BLaER1 (cell line): ENCODE data around the gene IRX2.

Experiments
- H3K27ac ChIP-seq: shearing (Covaris generic); formaldehyde crosslinking; 2 replicates; pipeline ENCODE4 v1.8.1; 2022
- H3K27me3 ChIP-seq: shearing (Covaris generic); formaldehyde crosslinking; 2 replicates; pipeline ENCODE4 v1.8.1; 2022
- H3K36me3 ChIP-seq: shearing (Covaris generic); formaldehyde crosslinking; 2 replicates; pipeline ENCODE4 v1.8.1; 2022
- H3K4me1 ChIP-seq: shearing (Covaris generic); formaldehyde crosslinking; 2 replicates; pipeline ENCODE4 v1.8.1; 2022
- H3K4me2 ChIP-seq: shearing (Covaris generic); formaldehyde crosslinking; 2 replicates; pipeline ENCODE4 v1.8.1; 2022
- H3K4me3 ChIP-seq: shearing (Covaris generic); formaldehyde crosslinking; 2 replicates; pipeline ENCODE4 v1.8.1; 2022
- H3K9ac ChIP-seq: shearing (Covaris generic); formaldehyde crosslinking; 2 replicates; pipeline ENCODE4 v1.8.1; 2022
- H3K9me3 ChIP-seq: shearing (Covaris generic); formaldehyde crosslinking; 2 replicates; pipeline ENCODE4 v1.8.1; 2022
- H4K20me1 ChIP-seq: shearing (Covaris generic); formaldehyde crosslinking; 2 replicates; pipeline ENCODE4 v1.8.1; 2022
- Cebpa-rat ChIP-seq: shearing (Covaris generic); IDR thresholded peaks from 2 replicates; pipeline ENCODE4 v1.8.1; 2022

IRX2 gene

GRCh38 chr5:2708751-2709150 is 42.7 kb downstream of the IRX2 start:
- no peak for TF ChIP-seq Cebpa-rat
- H3K9ac ChIP-seq = no peak overlapping the region
- H3K9me3 ChIP-seq = no peaks in the 10 kb centered on the region
- no peaks in the 10 kb centered on the region for H3K4me1 ChIP-seq
- no peaks in the 10 kb centered on the region for H4K20me1 ChIP-seq
- no peak overlapping the region for H3K4me3 ChIP-seq
- H3K4me2 ChIP-seq = no peak overlapping the region
- H3K36me3 ChIP-seq = no peaks in the 10 kb centered on the region
- no peaks in the 10 kb centered on the region for H3K27me3 ChIP-seq
- H3K27ac ChIP-seq = no peak overlapping the region

DNA sequence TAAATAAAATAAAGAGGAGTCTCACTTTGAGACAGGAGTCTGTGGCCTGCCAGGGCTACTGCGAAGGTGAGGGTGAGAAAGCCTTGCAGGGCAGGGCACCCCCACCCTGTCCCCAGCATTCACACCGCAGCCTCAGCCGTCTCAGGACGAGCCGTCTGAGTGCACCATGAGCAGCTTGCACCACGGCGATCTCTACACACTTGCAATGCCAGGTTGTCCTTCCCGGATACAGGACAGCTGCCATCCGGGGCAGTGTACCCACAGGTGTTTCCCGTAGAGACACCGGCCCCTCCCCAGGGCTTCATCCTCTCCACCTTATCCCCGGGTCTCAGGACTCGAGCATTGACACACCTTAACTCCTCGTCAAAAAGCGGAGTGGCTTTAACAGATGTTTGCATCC is 43.3 kb downstream of the IRX2 start:
- Histone ChIP-seq H4K20me1 (no peaks in the 10 kb centered on the region), H3K4me2 (no peak overlapping the region), H3K36me3 (no peaks in the 10 kb centered on the region), H3K9me3 (no peaks in the 10 kb centered on the region), H3K9ac (no peak overlapping the region), H3K4me1 (no peaks in the 10 kb centered on the region), H3K27me3 (no peaks in the 10 kb centered on the region), H3K27ac (no peak overlapping the region), H3K4me3 (no peak overlapping the region)
- TF ChIP-seq Cebpa-rat = no peak

DNA sequence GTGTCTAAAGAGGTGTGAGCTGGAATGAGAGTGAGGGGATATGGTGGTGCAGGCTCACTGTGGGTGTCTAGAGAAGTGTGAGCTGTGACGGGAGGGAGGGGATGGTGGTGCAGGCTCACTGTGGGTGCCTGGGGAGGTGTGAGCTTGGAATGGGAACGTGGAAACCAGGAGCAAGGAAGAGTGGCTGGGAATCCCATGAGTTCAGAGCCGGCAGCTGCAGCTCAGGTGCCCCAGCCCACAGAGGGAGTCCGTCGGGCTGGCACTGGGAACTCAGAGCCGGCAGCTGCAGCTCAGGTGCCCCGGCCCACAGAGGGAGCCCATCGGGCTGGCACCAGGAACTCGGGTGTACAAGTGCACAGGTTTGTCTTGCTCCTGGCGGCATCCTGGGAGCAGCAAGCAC is 45.6 kb downstream of the IRX2 start:
- H3K27me3 ChIP-seq = no peaks in the 10 kb centered on the region
- no peak overlapping the region for H3K9ac ChIP-seq
- H4K20me1 ChIP-seq = no peaks in the 10 kb centered on the region
- TF ChIP-seq Cebpa-rat = no peak
- H3K9me3 ChIP-seq = no peaks in the 10 kb centered on the region
- no peak overlapping the region for H3K27ac ChIP-seq
- H3K36me3 ChIP-seq = no peaks in the 10 kb centered on the region
- no peak overlapping the region for H3K4me3 ChIP-seq
- H3K4me1 ChIP-seq = no peaks in the 10 kb centered on the region
- H3K4me2 ChIP-seq = no peak overlapping the region

GRCh38 chr5:2704806-2705645 is 46.5 kb downstream of the IRX2 start:
- H3K36me3 ChIP-seq = no peaks in the 10 kb centered on the region
- no peak for TF ChIP-seq Cebpa-rat

GRCh38 chr5:2704111-2704510 is 47.4 kb downstream of the IRX2 start:
- Histone ChIP-seq H3K27ac (no peak overlapping the region), H3K27me3 (no peaks in the 10 kb centered on the region), H3K36me3 (no peaks in the 10 kb centered on the region), H3K4me1 (no peaks in the 10 kb centered on the region), H4K20me1 (no peaks in the 10 kb centered on the region), H3K4me3 (no peak overlapping the region), H3K9me3 (no peaks in the 10 kb centered on the region), H3K4me2 (no peak overlapping the region), H3K9ac (no peak overlapping the region)
- no peak for TF ChIP-seq Cebpa-rat

More at GRCh38 chr5:2704806-2705645, 46.5 kb downstream of the IRX2 start:
- Histone ChIP-seq H3K27me3 (no peaks in the 10 kb centered on the region), H3K4me1 (no peaks in the 10 kb centered on the region), H3K4me2 (no peak overlapping the region), H3K4me3 (no peak overlapping the region), H3K27ac (no peak overlapping the region), H3K9ac (no peak overlapping the region), H3K9me3 (no peaks in the 10 kb centered on the region), H4K20me1 (no peaks in the 10 kb centered on the region)

DNA sequence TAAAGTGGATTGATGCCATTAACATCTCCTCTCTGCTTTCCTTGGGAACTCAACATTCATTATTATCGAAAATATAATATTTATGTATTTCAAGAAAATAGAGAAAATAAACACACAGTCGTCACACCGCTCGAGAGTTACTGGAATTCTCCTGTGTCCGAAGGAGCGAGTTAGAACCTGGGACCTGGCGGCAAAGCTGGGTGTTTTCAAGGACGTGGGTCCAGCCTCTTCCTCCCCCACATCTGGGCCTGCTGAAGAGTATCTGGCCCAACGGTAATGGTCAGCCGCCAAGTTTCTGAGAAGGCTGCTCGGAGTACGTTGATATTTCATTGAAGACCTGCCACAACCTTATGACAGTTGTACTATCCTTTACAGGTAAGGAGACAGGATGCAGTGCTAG is 47.9 kb downstream of the IRX2 start:
- no peak for TF ChIP-seq Cebpa-rat
- Histone ChIP-seq H3K36me3 (no peaks in the 10 kb centered on the region), H3K9me3 (no peaks in the 10 kb centered on the region), H3K27me3 (no peaks in the 10 kb centered on the region), H3K9ac (no peak overlapping the region), H3K4me3 (no peak overlapping the region), H3K4me2 (no peak overlapping the region), H3K27ac (no peak overlapping the region), H3K4me1 (no peaks in the 10 kb centered on the region), H4K20me1 (no peaks in the 10 kb centered on the region)

DNA sequence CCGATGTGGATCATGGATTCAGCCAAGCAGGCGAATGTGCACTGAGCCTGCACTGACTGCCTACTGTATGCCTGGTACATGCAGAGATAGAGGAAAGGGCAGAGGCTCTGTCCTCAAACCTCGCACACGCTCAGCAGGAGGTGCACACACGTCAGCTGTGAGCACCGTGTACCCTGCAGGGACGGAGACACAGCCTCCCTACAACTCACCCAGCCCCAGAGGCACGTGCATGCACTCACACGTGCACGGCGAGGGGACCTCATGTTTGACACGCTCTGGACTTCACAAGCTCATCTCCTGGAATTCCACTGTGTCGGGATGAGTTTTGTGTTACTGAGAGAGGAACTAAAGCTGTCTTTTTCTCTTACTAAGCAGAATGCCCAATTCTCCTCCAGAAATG is 48.4 kb downstream of the IRX2 start:
- H4K20me1 ChIP-seq = no peaks in the 10 kb centered on the region
- H3K27me3 ChIP-seq = no peaks in the 10 kb centered on the region
- no peak for TF ChIP-seq Cebpa-rat
- no peaks in the 10 kb centered on the region for H3K4me1 ChIP-seq
- no peak overlapping the region for H3K9ac ChIP-seq
- no peak overlapping the region for H3K4me2 ChIP-seq
- no peak overlapping the region for H3K4me3 ChIP-seq
- no peak overlapping the region for H3K27ac ChIP-seq
- no peaks in the 10 kb centered on the region for H3K36me3 ChIP-seq
- H3K9me3 ChIP-seq = no peaks in the 10 kb centered on the region

DNA sequence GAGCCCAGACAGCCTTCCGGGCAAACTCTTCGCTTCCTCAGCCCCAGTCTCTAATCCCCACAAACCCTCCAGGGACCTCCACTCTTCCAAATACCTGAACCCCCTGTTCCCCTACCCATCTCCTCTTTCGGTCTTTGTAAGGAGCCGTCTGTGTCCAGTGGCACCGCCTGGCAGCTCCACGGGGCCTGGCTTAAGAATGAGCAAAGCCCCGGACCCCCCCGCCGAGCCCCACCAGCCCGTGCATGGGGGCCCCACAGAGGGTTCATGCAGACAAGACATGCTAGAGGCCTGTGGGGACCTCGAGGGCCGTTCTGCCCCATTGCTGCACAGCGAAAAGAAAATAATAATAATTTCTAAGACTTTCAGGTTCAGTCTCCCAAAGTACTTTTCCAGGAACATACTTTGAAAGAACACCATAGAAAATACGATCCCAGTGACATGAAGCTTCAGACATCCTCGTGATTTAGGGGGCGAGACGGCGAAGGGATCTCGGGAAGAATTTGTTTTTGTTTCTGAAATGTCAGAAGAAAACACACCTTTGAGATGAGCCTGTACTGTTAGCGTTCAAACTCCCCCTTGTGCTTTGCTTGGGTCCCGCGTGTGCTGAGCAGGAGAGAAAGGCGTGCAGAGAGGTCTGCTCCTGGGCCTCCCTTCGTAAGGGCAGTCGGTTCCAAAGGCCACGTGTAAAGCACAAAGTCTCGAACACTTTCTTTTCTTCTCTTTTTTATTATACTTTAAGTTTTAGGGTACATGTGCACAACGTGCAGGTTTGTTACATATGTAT is 49.2 kb downstream of the IRX2 start:
- H3K27me3 ChIP-seq = no peaks in the 10 kb centered on the region
- no peak for TF ChIP-seq Cebpa-rat

DNA sequence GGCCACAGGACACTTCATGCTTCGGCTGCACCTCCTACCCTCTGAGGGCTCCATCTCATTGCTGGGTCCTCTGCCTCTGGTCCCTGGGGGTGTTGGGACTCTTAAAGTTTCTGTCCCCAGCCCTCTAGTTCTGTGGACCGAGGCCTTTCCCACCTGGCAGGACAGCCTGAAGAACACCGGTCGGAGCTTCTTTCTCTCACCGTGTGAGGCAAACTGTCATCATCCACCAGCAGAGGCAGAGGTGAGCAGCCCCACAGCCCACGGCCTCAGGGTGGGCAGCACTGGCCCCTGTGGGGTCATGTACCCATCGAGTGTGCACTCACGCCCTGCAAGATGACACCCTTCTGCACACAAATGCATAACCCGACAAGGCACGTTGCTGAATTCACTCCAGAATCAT is 49.9 kb downstream of the IRX2 start:
- Histone ChIP-seq H3K4me1 (no peaks in the 10 kb centered on the region), H3K36me3 (no peaks in the 10 kb centered on the region), H3K9ac (no peak overlapping the region), H4K20me1 (no peaks in the 10 kb centered on the region), H3K27ac (no peak overlapping the region), H3K9me3 (no peaks in the 10 kb centered on the region), H3K27me3 (no peaks in the 10 kb centered on the region), H3K4me3 (no peak overlapping the region), H3K4me2 (no peak overlapping the region)
- no peak for TF ChIP-seq Cebpa-rat

More for the DNA sequence above, 49.2 kb downstream of the IRX2 start:
- Histone ChIP-seq H3K4me1 (no peaks in the 10 kb centered on the region), H3K36me3 (no peaks in the 10 kb centered on the region), H3K4me3 (no peak overlapping the region), H3K9ac (no peak overlapping the region), H4K20me1 (no peaks in the 10 kb centered on the region), H3K27ac (no peak overlapping the region), H3K4me2 (no peak overlapping the region), H3K9me3 (no peaks in the 10 kb centered on the region)

- Histone ChIP-seq H3K4me3 (no peak overlapping the region), H3K4me2 (no peak overlapping the region), H3K9ac (no peak overlapping the region), H3K4me1 (no peaks in the 10 kb centered on the region), H3K27ac (no peak overlapping the region), H3K36me3 (no peaks in the 10 kb centered on the region), H3K9me3 (0 out of 2 replicates have a peak, but pooled peaks cover under 1% of the 10 kb centered on the region), H4K20me1 (no peaks in the 10 kb centered on the region), H3K27me3 (no peaks in the 10 kb centered on the region)
- no peak for TF ChIP-seq Cebpa-rat
Measured at GRCh38 chr5:2700876-2701275, 50.6 kb downstream of the IRX2 start.
